GM10266 (cell line): ENCODE data around the gene SIM2.

Source experiments
- DNase-seq: peaks from one replicate; pipeline ENCODE4 v3.0.0; 2012; ENCODE audit errors: extremely low spot score
- CTCF ChIP-seq: IDR thresholded peaks from 2 replicates; pipeline ENCODE4 v1.5.1; 2012; ENCODE audit warnings: mild to moderate bottlenecking, low read depth; ENCODE audit not compliant: control insufficient read depth, insufficient read depth; ENCODE audit errors: missing control alignments

SIM2 gene

GRCh38 chr21:36768496-36768895 is 69.6 kb downstream of the SIM2 start:
- no peak for DNase-seq
- TF ChIP-seq CTCF = no peak

DNA sequence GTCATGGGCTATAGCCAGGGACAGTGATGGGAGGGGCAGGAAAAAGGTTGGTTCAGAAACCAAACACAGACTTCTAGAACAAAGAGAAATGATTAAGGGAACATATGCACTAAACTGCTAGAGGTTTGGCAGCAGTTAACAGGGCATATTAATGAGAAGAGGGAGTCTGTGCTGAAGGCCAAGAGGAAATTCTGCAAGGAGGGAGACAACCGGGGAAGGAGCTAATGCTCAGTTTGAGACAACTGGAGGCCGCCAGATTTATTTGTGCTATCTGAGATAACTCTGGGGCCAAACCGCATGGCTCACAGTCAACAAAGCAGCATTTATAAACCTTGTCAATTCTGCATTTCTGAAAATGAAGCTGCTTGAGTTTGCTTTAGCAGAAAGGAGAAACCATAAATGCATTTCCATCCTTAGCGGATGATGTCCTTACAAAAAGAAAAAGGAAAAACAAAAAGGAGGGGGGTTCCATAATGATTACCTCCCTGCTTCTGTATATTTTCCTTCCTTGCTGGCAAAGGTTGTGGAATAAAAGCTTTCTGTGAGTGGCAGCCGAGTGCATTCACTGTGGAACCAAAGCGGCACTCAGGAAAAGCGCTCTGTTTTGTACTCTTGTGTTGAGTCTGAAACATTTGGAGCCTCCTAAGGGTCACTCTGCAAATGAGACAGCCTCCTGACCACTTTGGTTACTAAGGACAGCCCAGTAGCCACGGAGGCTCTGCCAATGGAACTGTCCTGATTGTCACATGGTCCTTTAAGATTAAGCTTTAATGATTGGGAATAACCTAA is 70.3 kb downstream of the SIM2 start:
- no peak for DNase-seq
- no peak for TF ChIP-seq CTCF

DNA sequence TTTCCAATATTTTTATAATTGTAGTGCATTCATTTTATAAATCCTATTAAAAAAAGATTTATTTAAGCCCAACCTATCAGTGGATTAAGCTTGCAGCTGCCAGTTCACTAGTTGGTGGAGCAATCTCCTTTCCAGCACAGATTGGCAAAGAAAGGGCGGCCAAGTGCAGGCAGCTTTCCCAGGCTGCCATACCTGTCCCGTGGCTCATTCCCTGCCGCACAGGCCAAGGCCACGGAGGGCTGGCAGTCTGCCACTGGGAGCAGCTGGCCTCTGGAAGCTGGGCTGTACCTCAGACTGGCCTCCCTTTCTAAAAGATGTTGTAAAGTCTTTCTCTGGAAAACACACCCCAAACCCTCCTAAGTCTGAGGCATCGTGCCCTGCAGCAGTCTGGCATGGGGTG is 74.2 kb downstream of the SIM2 start:
- no peak for TF ChIP-seq CTCF
- DNase-seq = no peak

GRCh38 chr21:36773995-36774394 is 75.1 kb downstream of the SIM2 start:
- TF ChIP-seq CTCF = no peak
- no peak for DNase-seq

GRCh38 chr21:36776981-36777617 is 78.2 kb downstream of the SIM2 start:
- no peak for TF ChIP-seq CTCF
- no peak for DNase-seq

GRCh38 chr21:36780861-36781260 is 81.9 kb downstream of the SIM2 start:
- TF ChIP-seq CTCF = no peak
- no peak for DNase-seq
